Small intestine (tissue), 4 donors: ENCODE data around the gene RFX6. TPM values are rescaled to one million over a fixed set of nuclear protein-coding genes. Genes with fewer than 3 reads are reported as not detected.

ENCODE experiments used
- polyA plus RNA-seq, 4 donors: library from polyadenylated mRNA; stranded (reverse) in 3 of 4; unstranded in 1 of 4; fragments of 200-250 nt in 3 of 4; fragments of 120-200 nt in 1 of 4; gene quantifications; one replicate each; pipeline versions ENCODE4 v1.2.1 to v1.2.3, GENCODE V29; 2013
- donor health status: healthy with polysubstance abuse.
- donor health status: Bipolar disorder and iron deficiency.
- donor health status: healthy.

The RFX6 gene
- polyA plus RNA-seq, 4 donors: 0.54 to 5.7 (median 0.70) TPM

Other genes with a start within 250 kb of the RFX6 start
- gene ZUP1, start 208.5 kb upstream of the RFX6 start, polyA plus RNA-seq: 10 to 100 TPM in 3 of 4 donors, 1 to 10 TPM in 1; 7.7 to 22.1 (median 12.1) TPM
- 1 to 10 TPM in 3 of 4 donors, under 1 TPM in 1; 0.45 to 7.5 (median 1.7) TPM for gene KPNA5, start 196.0 kb upstream of the RFX6 start, polyA plus RNA-seq
- gene FAM162B, start 111.5 kb upstream of the RFX6 start, polyA plus RNA-seq: 1 to 10 TPM in 1 of 4 donors, under 1 TPM in 2, not detected in 1; 0.30 to 1.6 (median 0.81) TPM
- gene GPRC6A, start 48.2 kb upstream of the RFX6 start, polyA plus RNA-seq: not detected